Loucy (cell line): ENCODE data around the gene LINC01488.

Source experiments
- H2AFZ ChIP-seq: fragments of 200-600 bp; sonication (generic); 2 replicates; pipeline ENCODE4 v1.6.0; 2016; ENCODE audit warnings: antibody characterized with exemption, mild to moderate bottlenecking, low read length, moderate library complexity
- H3F3A ChIP-seq: fragments of 200-600 bp; 2 replicates; pipeline ENCODE4 v1.6.0; 2016; ENCODE audit warnings: antibody characterized with exemption, low read depth, mild to moderate bottlenecking
- H3K27me3 ChIP-seq: fragments of 200-600 bp; sonication (generic); 2 replicates; pipeline ENCODE4 v1.6.1; 2014; ENCODE audit warnings: low read length, mild to moderate bottlenecking; ENCODE audit not compliant: insufficient read depth, poor library complexity, severe bottlenecking
- H3K36me3 ChIP-seq: fragments of 200-600 bp; sonication (generic); 2 replicates; pipeline ENCODE4 v1.6.1; 2016; ENCODE audit warnings: low read length; ENCODE audit not compliant: insufficient read depth
- H3K4me1 ChIP-seq: fragments of 200-600 bp; sonication (generic); 2 replicates; pipeline ENCODE4 v1.5.1; 2014; ENCODE audit warnings: low read length, mild to moderate bottlenecking; ENCODE audit not compliant: insufficient read depth, poor library complexity, severe bottlenecking
- H3K4me2 ChIP-seq: fragments of 200-600 bp; sonication (generic); 2 replicates; pipeline ENCODE4 v1.6.0; 2014; ENCODE audit warnings: antibody characterized with exemption, low read length, low read depth, mild to moderate bottlenecking; ENCODE audit not compliant: poor library complexity, severe bottlenecking
- H3K4me3 ChIP-seq: fragments of 200-600 bp; sonication (generic); 2 replicates; pipeline ENCODE4 v1.5.1; 2014; ENCODE audit warnings: low read length, mild to moderate bottlenecking, mixed read lengths; ENCODE audit not compliant: poor library complexity, severe bottlenecking
- H3K79me2 ChIP-seq: fragments of 200-600 bp; sonication (generic); 2 replicates; pipeline ENCODE4 v1.6.1; 2014; ENCODE audit warnings: low read length; ENCODE audit not compliant: insufficient read depth
- H3K9ac ChIP-seq: fragments of 200-600 bp; sonication (generic); 2 replicates; pipeline ENCODE4 v1.6.0; 2014; ENCODE audit warnings: mild to moderate bottlenecking, low read depth, low read length, moderate library complexity; ENCODE audit not compliant: poor library complexity, severe bottlenecking
- H3K9me2 ChIP-seq: fragments of 200-600 bp; sonication (generic); replicated peaks from 2 replicates; pipeline ENCODE4 v1.6.1; 2016; ENCODE audit warnings: low read depth, low read length, mixed read lengths
- H3K9me3 ChIP-seq: fragments of 200-600 bp; sonication (generic); 2 replicates; pipeline ENCODE4 v1.6.1; 2014; ENCODE audit warnings: mild to moderate bottlenecking, antibody characterized with exemption, low read length, low read depth; ENCODE audit not compliant: insufficient read depth
- H4K20me1 ChIP-seq: fragments of 200-600 bp; sonication (generic); 2 replicates; pipeline ENCODE4 v1.6.0; 2014; ENCODE audit warnings: antibody characterized with exemption, low read length, mild to moderate bottlenecking; ENCODE audit not compliant: insufficient read depth, poor library complexity, severe bottlenecking
- CTCF ChIP-seq: fragments of 200-600 bp; sonication (generic); conservative IDR thresholded peaks from 2 replicates; pipeline ENCODE4 v1.5.1; 2014; ENCODE audit warnings: mild to moderate bottlenecking, antibody characterized with exemption, low read length
- EZH2phosphoT487 ChIP-seq: fragments of 200-600 bp; IDR thresholded peaks from 2 replicates; pipeline ENCODE4 v1.6.1; 2018; ENCODE audit warnings: antibody characterized with exemption, mild to moderate bottlenecking, moderate library complexity, borderline replicate concordance

The LINC01488 gene

GRCh38 chr11:69486773-69487291, 5.4 kb downstream of the LINC01488 start:
- Histone ChIP-seq H3K4me3 (no peak overlapping the region), H3K9ac (no peak overlapping the region)
- TF ChIP-seq CTCF, result no peak
- TF ChIP-seq EZH2phosphoT487, result no peak

GRCh38 chr11:69487391-69487790, 5.9 kb downstream of the LINC01488 start:
- Histone ChIP-seq H3K27me3 (no peaks in the 10 kb centered on the region), H3K4me2 (no peak overlapping the region), H4K20me1 (no peaks in the 10 kb centered on the region)

More at GRCh38 chr11:69486773-69487291, 5.4 kb downstream of the LINC01488 start:
- no peaks in the 10 kb centered on the region for H3K9me3 ChIP-seq
- no peak overlapping the region for H2AFZ ChIP-seq
- H3K79me2 ChIP-seq, result no peaks in the 10 kb centered on the region
- no peaks in the 10 kb centered on the region for H3K4me1 ChIP-seq
- H3F3A ChIP-seq, result no peaks in the 10 kb centered on the region
- H3K9me2 ChIP-seq, result no peaks in the 10 kb centered on the region
- H3K4me2 ChIP-seq, result no peak overlapping the region
- H3K27me3 ChIP-seq, result no peaks in the 10 kb centered on the region
- no peaks in the 10 kb centered on the region for H4K20me1 ChIP-seq
- H3K36me3 ChIP-seq, result no peaks in the 10 kb centered on the region

GRCh38 chr11:69487849-69488542, 6.5 kb downstream of the LINC01488 start:
- Histone ChIP-seq H2AFZ (no peak overlapping the region), H3K79me2 (no peaks in the 10 kb centered on the region), H3K4me3 (no peak overlapping the region), H3K9me2 (no peaks in the 10 kb centered on the region), H3K36me3 (no peaks in the 10 kb centered on the region), H3K4me2 (no peak overlapping the region), H3K4me1 (no peaks in the 10 kb centered on the region), H3F3A (no peaks in the 10 kb centered on the region), H4K20me1 (no peaks in the 10 kb centered on the region), H3K9ac (no peak overlapping the region), H3K27me3 (no peaks in the 10 kb centered on the region), H3K9me3 (no peaks in the 10 kb centered on the region)
- TF ChIP-seq CTCF, result no peak
- no peak for TF ChIP-seq EZH2phosphoT487

More at GRCh38 chr11:69487391-69487790, 5.9 kb downstream of the LINC01488 start:
- H3F3A ChIP-seq, result no peaks in the 10 kb centered on the region
- no peak overlapping the region for H3K9ac ChIP-seq
- H3K9me2 ChIP-seq, result no peaks in the 10 kb centered on the region
- no peaks in the 10 kb centered on the region for H3K4me1 ChIP-seq
- H3K4me3 ChIP-seq, result no peak overlapping the region
- no peaks in the 10 kb centered on the region for H3K79me2 ChIP-seq
- TF ChIP-seq CTCF (no peak), EZH2phosphoT487 (no peak)
- H3K36me3 ChIP-seq, result no peaks in the 10 kb centered on the region
- H3K9me3 ChIP-seq, result no peaks in the 10 kb centered on the region
- H2AFZ ChIP-seq, result no peak overlapping the region
